Activated CD8-positive, alpha-beta memory T cell treated with anti-CD3 and anti-CD28 coated beads for 36 hours (primary cell): ENCODE data around the gene HECA. TPM values are rescaled to one million over a fixed set of nuclear protein-coding genes. Genes with fewer than 3 reads are reported as not detected.
"Not testable (repeated sequence)": the region's sequence is repeated elsewhere in the genome, so short reads cannot be mapped to it uniquely, and the experiment has no call there.

ENCODE experiments used
- CTCF ChIA-PET: fragments of 350-600 bp; sonication (Branson Sonifier 250); formaldehyde crosslinking; loops from one replicate; lab custom pipeline; 2021; ENCODE audit warnings: antibody characterized with exemption; lab: Charles Lee
- POLR2A ChIA-PET: fragments of 350-600 bp; sonication (Branson Sonifier 250); formaldehyde crosslinking; loops from one replicate; lab custom pipeline; 2021; ENCODE audit warnings: antibody characterized with exemption; lab: Charles Lee
- total RNA-seq, 2 experiments: library from RNA; stranded (reverse); gene quantifications; one replicate each; pipeline ENCODE4 v1.2.3, GENCODE V29; 2021

HECA gene
- total RNA-seq, 2 experiments from 2014 or later, result 59.2 to 60.4 TPM

- ChIA-PET CTCF (interaction anchor here (0.6 to 1.8 kb wide), 16 partner anchors 12 to 634 kb away, joined by 3 to 14 read pairs (median 4); no protein-coding TSS in a partner anchor), POLR2A (interaction anchor here (1.0 kb wide), 1 partner anchor 145 kb away, joined by 3 read pairs; no protein-coding TSS in a partner anchor)
Observed at GRCh38 chr6:139219746-139220145, 84.9 kb downstream of the HECA start.

GRCh38 chr6:139228387-139228786 lies 93.5 kb downstream of the HECA start:
- POLR2A ChIA-PET, result not testable (repeated sequence)

More at GRCh38 chr6:139228387-139228786, 93.5 kb downstream of the HECA start:
- CTCF ChIA-PET, result not testable (repeated sequence)

Other genes with a start within 250 kb of the HECA start
- 10 to 100 TPM; 72.2 to 73.9 TPM for gene REPS1, start 146.8 kb upstream of the HECA start, total RNA-seq
- 100 to 1,000 TPM; 153 to 154 TPM for gene ABRACL, start 106.3 kb upstream of the HECA start, total RNA-seq
- under 1 TPM; 0.08 TPM for gene TXLNB, start 156.9 kb downstream of the HECA start, total RNA-seq
- gene CITED2, start 239.6 kb downstream of the HECA start, total RNA-seq, result 10 to 100 TPM; 66.4 to 67.9 TPM